Large intestine (tissue), 3 donors: ENCODE data around the gene MED9. TPM values are rescaled to one million over a fixed set of nuclear protein-coding genes. Genes with fewer than 3 reads are reported as not detected.

ENCODE experiments used
- DNase-seq, 2 donors: peaks; one replicate each; pipeline versions ENCODE4 v3.0.0 to v3.0.0-alpha.2; 2013
- H3K27ac ChIP-seq: one replicate; pipeline ENCODE4 v1.5.1; 2013; ENCODE audit warnings: low read length
- H3K27me3 ChIP-seq: 2 replicates; pipeline ENCODE4 v1.6.1; 2013; ENCODE audit warnings: low read length; ENCODE audit not compliant: control insufficient read depth, insufficient read depth
- H3K36me3 ChIP-seq: 2 replicates; pipeline ENCODE4 v1.6.1; 2013; ENCODE audit warnings: low read length; ENCODE audit not compliant: control insufficient read depth, insufficient read depth
- H3K4me1 ChIP-seq: one replicate; pipeline ENCODE4 v1.6.1; 2013; ENCODE audit warnings: low read length; ENCODE audit not compliant: control insufficient read depth, insufficient read depth
- H3K4me3 ChIP-seq: one replicate; pipeline ENCODE4 v1.5.1; 2013; ENCODE audit warnings: low read length
- H3K9me3 ChIP-seq: one replicate; pipeline ENCODE4 v1.6.1; 2013; ENCODE audit warnings: mild to moderate bottlenecking, low read depth, low read length, moderate library complexity; ENCODE audit not compliant: control insufficient read depth
- WGBS: methylation state at CpG from one replicate; pipeline ENCODE4 v1.1.5; 2013; ENCODE audit warnings: low lambda C conversion rate; ENCODE audit not compliant: insufficient coverage; 5-methylcytosine and 5-hydroxymethylcytosine counted together
- polyA plus RNA-seq: library from polyadenylated mRNA; unstranded; fragments of 120-200 nt; gene quantifications from one replicate; pipeline ENCODE4 v1.2.1, GENCODE V29; 2013

The MED9 gene
- polyA plus RNA-seq, 1 donor = 17.4 TPM

GRCh38 chr17:17525311-17525710, 48.5 kb downstream of the MED9 start:
- H3K9me3 ChIP-seq = no peaks in the 10 kb centered on the region
- DNase-seq = no peak
- no peaks in the 10 kb centered on the region for H3K4me1 ChIP-seq
- no peaks in the 10 kb centered on the region for H3K27me3 ChIP-seq
- no peak overlapping the region for H3K4me3 ChIP-seq
- peaks cover 6% of the 10 kb centered on the region for H3K36me3 ChIP-seq
- WGBS = 100% methylated on average over 2 of the region's 15 CpGs
- no peak overlapping the region for H3K27ac ChIP-seq

GRCh38 chr17:17525956-17526355, 49.2 kb downstream of the MED9 start:
- no peak overlapping the region for H3K27ac ChIP-seq
- no peaks in the 10 kb centered on the region for H3K4me1 ChIP-seq
- no peaks in the 10 kb centered on the region for H3K27me3 ChIP-seq
- no peak for DNase-seq
- no peak overlapping the region for H3K4me3 ChIP-seq
- peaks cover 2% of the 10 kb centered on the region for H3K36me3 ChIP-seq
- no peaks in the 10 kb centered on the region for H3K9me3 ChIP-seq
- no CpG with 5 or more reads among the region's 6 CpGs for WGBS

GRCh38 chr17:17526369-17526768, 49.6 kb downstream of the MED9 start:
- WGBS = no CpG with 5 or more reads among the region's 14 CpGs
- DNase-seq = no peak

GRCh38 chr17:17527534-17527933, 50.7 kb downstream of the MED9 start:
- no peak overlapping the region for H3K27ac ChIP-seq
- no peaks in the 10 kb centered on the region for H3K9me3 ChIP-seq
- H3K36me3 ChIP-seq = no peaks in the 10 kb centered on the region
- no peak for DNase-seq
- H3K4me3 ChIP-seq = no peak overlapping the region
- WGBS = no CpG with 5 or more reads among the region's 11 CpGs
- H3K27me3 ChIP-seq = no peaks in the 10 kb centered on the region
- no peaks in the 10 kb centered on the region for H3K4me1 ChIP-seq

More at GRCh38 chr17:17526369-17526768, 49.6 kb downstream of the MED9 start:
- no peak overlapping the region for H3K4me3 ChIP-seq
- H3K36me3 ChIP-seq = peaks cover 2% of the 10 kb centered on the region
- H3K27ac ChIP-seq = no peak overlapping the region
- no peaks in the 10 kb centered on the region for H3K9me3 ChIP-seq
- H3K4me1 ChIP-seq = no peaks in the 10 kb centered on the region
- no peaks in the 10 kb centered on the region for H3K27me3 ChIP-seq

- Histone ChIP-seq H3K36me3 (no peaks in the 10 kb centered on the region), H3K4me3 (no peak overlapping the region), H3K27ac (no peak overlapping the region), H3K9me3 (no peaks in the 10 kb centered on the region), H3K4me1 (no peaks in the 10 kb centered on the region), H3K27me3 (no peaks in the 10 kb centered on the region)
- no peak for DNase-seq
- no CpG with 5 or more reads among the region's 17 CpGs for WGBS
Measured at GRCh38 chr17:17527956-17528500, 51.2 kb downstream of the MED9 start.

GRCh38 chr17:17528696-17529652, 52.2 kb downstream of the MED9 start:
- Histone ChIP-seq H3K27ac (no peak overlapping the region), H3K4me3 (no peak overlapping the region), H3K36me3 (no peaks in the 10 kb centered on the region), H3K9me3 (no peaks in the 10 kb centered on the region), H3K27me3 (no peaks in the 10 kb centered on the region), H3K4me1 (no peaks in the 10 kb centered on the region)
- no peak for DNase-seq
- WGBS = no CpG with 5 or more reads among the region's 22 CpGs

- DNase-seq = no peak
- H3K27me3 ChIP-seq = no peaks in the 10 kb centered on the region
- no peaks in the 10 kb centered on the region for H3K9me3 ChIP-seq
- no peak overlapping the region for H3K4me3 ChIP-seq
- WGBS = 67% methylated on average over 1 of the region's 4 CpGs
- no peaks in the 10 kb centered on the region for H3K36me3 ChIP-seq
- no peak overlapping the region for H3K27ac ChIP-seq
- no peaks in the 10 kb centered on the region for H3K4me1 ChIP-seq
Measured at GRCh38 chr17:17531156-17531555, 54.4 kb downstream of the MED9 start.

- no peak overlapping the region for H3K27ac ChIP-seq
- no peaks in the 10 kb centered on the region for H3K9me3 ChIP-seq
- no peaks in the 10 kb centered on the region for H3K27me3 ChIP-seq
- H3K4me3 ChIP-seq = no peak overlapping the region
- peaks cover 18% of the 10 kb centered on the region for H3K4me1 ChIP-seq
- 100% methylated on average over 1 of the region's 1 CpG for WGBS
- no peak for DNase-seq
- no peaks in the 10 kb centered on the region for H3K36me3 ChIP-seq
Measured at GRCh38 chr17:17532991-17533390, 56.2 kb downstream of the MED9 start.

GRCh38 chr17:17533901-17534441, 57.2 kb downstream of the MED9 start:
- WGBS = 17% methylated on average over 1 of the region's 3 CpGs
- H3K27ac ChIP-seq = no peak overlapping the region
- DNase-seq = peak in 1 of 2 donors; percentile 44
- H3K36me3 ChIP-seq = no peaks in the 10 kb centered on the region
- H3K4me3 ChIP-seq = no peak overlapping the region
- H3K9me3 ChIP-seq = no peaks in the 10 kb centered on the region
- H3K27me3 ChIP-seq = no peaks in the 10 kb centered on the region
- H3K4me1 ChIP-seq = peaks cover 23% of the 10 kb centered on the region

- H3K4me1 ChIP-seq = peaks cover 43% of the 10 kb centered on the region
- no peak overlapping the region for H3K27ac ChIP-seq
- DNase-seq = no peak
- no peak overlapping the region for H3K4me3 ChIP-seq
- no peaks in the 10 kb centered on the region for H3K9me3 ChIP-seq
- WGBS = no CpG with 5 or more reads among the region's 7 CpGs
- no peaks in the 10 kb centered on the region for H3K27me3 ChIP-seq
- no peaks in the 10 kb centered on the region for H3K36me3 ChIP-seq
Measured at GRCh38 chr17:17535957-17536356, 59.2 kb downstream of the MED9 start.
